ENCODE data around the gene PRSS58.

The PRSS58 gene, protein sequence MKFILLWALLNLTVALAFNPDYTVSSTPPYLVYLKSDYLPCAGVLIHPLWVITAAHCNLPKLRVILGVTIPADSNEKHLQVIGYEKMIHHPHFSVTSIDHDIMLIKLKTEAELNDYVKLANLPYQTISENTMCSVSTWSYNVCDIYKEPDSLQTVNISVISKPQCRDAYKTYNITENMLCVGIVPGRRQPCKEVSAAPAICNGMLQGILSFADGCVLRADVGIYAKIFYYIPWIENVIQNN

DNA sequence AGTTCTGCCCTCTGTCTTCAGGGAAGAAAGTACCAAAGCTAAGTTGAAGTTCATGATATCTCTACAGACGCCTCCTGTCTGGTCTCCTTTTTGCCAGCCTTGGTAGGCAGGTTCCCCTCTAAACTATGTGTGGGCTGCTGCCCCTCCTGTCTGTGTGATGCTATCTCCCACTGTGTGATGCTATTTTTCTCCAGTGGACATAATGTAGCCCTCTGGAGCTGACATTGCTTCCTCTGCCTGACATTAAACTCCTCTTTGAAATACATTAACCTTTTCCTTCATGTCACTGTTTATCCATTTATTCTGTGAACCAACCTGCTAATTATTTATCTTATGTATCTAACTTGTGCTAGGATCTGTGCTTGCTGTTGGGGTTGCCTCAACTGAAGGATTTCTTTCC lies at the start of gene PRSS58:
Gene PRSS58 (minus strand): TSS at position 101 of the 400 bp plus-strand sequence. CDS start 351 bp downstream, outside the sequence.
- in situ Hi-C loops (cut with MboI; ENCODE audit: low sequenced_read_pairs): no loop called here

DNA sequence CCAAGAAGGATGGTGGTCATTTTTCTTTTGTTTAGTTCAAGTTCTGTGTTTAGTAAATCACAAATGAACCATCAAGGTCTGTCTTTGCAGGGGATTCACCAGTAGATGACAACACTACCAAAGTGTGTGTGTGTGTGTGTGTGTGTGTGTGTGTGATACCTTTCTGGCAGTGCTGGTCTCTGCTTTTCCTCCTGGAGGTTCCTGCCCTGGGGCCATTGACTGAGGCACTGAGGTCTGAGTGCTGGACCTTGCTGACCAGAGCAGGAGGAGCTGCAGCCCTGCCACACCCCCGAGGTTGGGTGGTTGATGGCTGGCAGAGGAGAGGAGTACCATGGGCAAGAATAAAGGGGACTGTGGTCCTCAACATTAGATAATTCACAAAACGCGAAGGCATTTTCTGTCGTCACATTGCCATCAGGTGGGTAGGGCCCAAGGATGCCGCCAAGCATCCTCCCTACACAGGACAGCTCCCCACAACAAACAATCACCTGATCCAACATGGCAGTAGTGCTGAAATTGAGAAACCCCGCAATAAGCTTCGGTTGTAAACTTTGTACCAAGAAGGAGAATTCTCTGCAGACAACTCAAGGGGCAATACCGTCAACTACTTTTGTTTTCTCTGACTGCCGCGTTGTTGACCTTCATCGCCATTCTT lies 49.5 kb upstream of the PRSS58 start:
- in situ Hi-C loops (cut with MboI; ENCODE audit: low sequenced_read_pairs): no loop called here

DNA sequence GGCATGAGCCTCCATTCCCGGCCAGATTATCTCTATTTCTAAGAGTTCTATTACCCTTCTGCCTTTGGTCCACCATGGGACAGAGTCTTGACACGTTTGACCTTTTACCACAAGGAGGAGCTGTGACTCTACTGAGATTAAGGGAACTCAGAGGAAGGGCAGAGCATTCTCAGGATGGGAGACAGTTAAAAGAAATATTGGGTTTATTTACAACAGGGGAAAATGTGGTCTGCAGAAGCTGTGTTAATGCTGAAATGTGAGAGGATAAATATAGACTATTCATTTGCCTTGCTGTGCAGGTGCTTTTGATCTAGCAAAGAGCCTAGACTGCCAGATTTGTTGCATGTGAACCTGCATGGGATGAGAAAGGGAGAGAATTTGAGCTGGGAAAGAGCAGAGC lies 45.8 kb upstream of the PRSS58 start:
- in situ Hi-C loops (cut with MboI; ENCODE audit: low sequenced_read_pairs): no loop called here

DNA sequence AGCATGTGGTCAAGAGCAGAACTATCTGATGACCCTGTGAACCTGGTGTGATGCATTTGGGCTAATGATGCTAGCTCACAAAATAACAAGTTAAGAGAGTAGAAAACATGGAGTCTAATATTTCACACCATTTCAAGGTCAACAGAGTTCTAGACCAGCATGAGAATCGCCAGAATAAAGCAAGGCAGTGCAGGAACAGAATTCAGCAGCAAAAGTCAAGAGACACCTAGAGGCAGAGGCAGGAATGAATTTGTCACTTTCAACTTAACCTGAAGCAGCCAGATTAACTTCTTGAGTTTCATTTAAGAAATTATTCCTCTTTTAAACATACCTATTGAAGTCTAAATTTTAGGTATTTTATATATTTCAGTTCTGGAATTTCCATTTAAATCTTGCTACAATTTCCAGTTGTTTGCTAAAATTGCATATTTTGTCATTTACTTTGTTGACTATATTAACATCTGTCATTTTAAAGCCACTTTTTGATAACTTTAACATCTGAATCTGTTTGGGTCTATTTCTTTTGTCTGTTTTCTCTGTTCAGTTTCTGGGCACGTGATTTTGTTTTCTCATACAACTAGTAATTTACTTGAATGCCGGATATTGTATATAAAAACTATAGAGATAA lies 44.2 kb upstream of the PRSS58 start:
- in situ Hi-C loops (cut with MboI; ENCODE audit: low sequenced_read_pairs): no loop called here

DNA sequence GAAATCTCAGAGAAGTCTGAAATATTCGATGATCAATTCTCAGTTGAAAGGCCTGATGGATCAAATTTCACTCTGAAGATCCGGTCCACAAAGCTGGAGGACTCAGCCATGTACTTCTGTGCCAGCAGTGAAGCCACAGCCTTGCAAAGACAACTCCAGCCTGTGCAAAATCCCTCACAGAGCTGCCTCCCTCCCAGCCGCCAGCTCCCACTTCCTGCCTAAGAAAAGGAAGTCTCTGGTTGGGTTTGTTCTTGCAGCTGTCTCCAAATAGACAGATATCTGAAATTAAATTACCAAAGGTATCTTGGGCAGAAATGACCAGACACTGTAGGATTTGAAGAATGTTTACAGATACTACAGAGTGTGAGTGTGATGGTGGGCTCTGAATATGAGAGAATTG lies 43.4 kb upstream of the PRSS58 start:
- in situ Hi-C loops (cut with MboI; ENCODE audit: low sequenced_read_pairs): no loop called here

DNA sequence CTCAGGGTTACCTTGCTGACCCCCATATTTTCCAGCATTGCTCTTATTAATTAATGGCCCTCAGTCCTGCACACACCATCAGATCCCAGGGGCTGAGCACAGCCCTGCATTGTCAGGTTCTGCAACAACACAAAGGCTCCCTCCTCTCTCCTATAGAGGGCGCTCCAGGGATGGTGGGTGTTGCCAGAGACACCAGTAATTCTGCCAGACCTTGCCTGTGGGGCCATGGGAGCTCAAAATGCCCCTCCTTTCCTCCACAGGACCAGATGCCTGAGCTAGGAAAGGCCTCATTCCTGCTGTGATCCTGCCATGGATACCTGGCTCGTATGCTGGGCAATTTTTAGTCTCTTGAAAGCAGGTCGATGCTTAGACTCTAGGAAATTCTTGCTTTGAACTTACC lies 42.8 kb upstream of the PRSS58 start:
- in situ Hi-C loops (cut with MboI; ENCODE audit: low sequenced_read_pairs): no loop called here

DNA sequence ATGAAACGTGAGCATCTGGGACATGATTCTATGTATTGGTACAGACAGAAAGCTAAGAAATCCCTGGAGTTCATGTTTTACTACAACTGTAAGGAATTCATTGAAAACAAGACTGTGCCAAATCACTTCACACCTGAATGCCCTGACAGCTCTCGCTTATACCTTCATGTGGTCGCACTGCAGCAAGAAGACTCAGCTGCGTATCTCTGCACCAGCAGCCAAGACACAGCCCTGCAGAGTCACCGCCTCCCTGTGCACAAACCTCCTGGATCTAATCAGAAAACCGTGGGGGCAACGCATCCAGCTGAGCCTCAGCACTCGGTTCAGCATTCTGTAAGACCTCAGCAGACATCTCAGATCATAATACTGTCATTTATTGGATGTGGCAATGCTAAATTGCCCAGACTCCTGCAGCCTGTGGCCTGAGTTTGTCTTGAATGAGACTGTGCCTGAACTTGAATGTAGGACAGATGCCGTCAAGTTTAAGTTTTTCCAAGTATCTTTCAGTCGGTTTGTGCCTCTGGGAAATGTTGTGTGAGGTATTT lies 41.5 kb upstream of the PRSS58 start:
- in situ Hi-C loops (cut with MboI; ENCODE audit: low sequenced_read_pairs): no loop called here

DNA sequence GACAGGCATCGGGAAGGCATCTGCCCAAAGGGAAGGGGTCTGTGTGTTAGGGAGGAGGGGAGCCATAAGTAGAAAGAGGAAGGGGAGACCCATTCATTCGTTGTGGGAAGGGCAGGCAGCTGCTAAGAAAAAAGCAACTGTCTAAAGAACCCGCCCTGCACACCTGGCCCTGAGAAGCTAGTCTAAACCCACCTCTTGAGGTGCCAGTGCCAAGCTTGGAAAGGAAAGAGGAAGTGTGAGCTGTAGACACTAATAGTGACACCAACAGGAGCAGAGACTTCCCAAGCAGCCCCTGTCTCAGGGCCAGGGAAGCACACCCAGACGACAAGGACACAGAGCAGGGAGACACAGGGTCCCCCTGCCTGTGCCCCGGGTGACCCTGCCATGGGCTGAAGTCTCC lies 40.8 kb upstream of the PRSS58 start:
- in situ Hi-C loops (cut with MboI; ENCODE audit: low sequenced_read_pairs): no loop called here

DNA sequence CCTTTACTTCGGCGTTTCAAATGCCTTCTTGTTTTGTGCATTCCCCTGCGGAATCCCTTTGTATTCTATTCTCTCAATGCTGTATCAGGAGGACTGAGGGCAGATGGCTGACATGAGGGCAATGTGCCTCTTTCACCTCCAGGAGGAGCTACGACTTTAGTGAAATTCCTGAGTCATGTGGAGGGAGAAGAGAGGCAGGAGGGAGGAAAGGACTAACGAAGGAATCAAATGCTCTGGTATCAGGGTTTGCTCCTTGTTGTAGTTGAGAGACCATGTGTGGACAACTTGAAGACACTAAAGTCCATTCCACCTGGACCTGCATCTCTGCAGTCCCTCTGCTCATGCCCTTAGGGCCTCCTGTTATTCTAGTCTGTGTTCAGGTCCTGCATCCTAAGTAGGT lies 40.2 kb upstream of the PRSS58 start:
- in situ Hi-C loops (cut with MboI; ENCODE audit: low sequenced_read_pairs): no loop called here

DNA sequence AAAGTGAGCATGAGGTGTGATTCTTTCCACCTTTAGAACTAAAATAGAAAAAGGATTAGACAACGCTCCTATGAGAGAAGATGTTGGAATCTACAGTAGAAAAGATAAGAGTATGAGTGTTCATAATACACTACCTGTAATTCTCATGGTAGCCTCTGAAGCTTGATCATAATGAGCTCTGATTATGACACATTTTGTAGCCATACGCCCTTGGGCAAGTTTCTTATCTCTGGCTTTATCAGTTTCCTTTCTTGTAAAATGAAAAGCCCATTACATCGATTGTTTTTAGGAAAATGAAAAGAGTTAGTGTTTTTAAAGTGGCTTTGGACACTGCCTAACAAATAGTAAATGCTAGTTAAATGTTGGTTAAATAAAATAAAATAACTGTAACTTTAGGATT lies 22.4 kb upstream of the PRSS58 start:
- in situ Hi-C loops (cut with MboI; ENCODE audit: low sequenced_read_pairs): no loop called here

DNA sequence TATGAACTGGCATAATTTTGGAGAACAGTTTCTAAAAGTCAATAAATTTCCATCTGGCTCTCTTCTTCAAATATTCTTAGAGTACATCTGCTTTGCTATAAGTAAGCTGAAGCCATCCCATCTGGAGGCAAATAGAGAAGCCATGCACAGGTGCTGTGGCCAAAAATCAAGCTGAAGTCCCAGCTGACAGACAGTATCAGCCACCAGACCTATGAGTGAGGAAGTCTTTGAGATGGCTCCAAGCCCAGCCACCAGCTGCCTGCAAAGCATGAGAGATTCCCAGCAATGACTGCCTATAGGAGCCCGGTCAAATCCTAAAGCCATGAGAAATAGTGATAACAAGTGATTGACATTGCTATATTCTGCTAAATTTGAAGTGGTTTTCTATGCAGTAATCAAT lies 21.7 kb upstream of the PRSS58 start:
- in situ Hi-C loops (cut with MboI; ENCODE audit: low sequenced_read_pairs): no loop called here

DNA sequence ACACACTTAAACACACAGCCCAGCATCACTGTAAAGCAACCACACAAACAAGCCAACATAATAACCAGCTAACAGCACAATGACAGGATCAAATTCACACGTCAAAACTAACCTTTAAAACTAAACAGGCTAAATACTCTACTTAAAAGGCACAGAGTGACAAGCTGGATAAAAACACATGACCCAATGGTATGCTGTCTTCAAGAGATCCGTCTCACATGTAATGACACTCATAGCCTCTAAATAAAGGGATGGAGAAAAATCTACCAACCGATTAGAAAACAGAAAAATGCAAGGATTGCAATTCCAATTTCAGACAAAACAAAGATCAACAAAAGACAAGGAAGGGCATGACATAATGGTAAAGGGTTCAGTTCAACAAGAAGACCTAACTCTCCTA lies 17.2 kb upstream of the PRSS58 start:
- in situ Hi-C loops (cut with MboI; ENCODE audit: low sequenced_read_pairs): no loop called here

DNA sequence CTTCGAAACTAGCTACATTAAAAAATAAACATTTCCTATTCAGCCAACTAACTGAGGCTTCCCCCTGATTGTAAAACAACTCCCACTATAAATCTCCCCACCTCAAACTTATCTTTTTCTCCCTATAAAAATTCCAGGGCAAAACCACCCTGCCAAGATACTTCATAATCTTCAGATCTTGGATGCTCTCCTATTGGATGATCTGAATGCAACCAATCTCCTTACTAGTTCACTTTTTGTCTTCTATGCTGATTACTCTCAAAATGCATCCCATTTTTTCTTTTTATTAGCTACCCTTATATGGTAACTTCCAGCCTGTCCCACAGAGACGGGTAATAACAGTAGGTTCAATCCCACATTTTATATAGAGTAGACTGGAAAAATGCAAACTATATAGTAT lies 15.0 kb upstream of the PRSS58 start:
- in situ Hi-C loops (cut with MboI; ENCODE audit: low sequenced_read_pairs): no loop called here

DNA sequence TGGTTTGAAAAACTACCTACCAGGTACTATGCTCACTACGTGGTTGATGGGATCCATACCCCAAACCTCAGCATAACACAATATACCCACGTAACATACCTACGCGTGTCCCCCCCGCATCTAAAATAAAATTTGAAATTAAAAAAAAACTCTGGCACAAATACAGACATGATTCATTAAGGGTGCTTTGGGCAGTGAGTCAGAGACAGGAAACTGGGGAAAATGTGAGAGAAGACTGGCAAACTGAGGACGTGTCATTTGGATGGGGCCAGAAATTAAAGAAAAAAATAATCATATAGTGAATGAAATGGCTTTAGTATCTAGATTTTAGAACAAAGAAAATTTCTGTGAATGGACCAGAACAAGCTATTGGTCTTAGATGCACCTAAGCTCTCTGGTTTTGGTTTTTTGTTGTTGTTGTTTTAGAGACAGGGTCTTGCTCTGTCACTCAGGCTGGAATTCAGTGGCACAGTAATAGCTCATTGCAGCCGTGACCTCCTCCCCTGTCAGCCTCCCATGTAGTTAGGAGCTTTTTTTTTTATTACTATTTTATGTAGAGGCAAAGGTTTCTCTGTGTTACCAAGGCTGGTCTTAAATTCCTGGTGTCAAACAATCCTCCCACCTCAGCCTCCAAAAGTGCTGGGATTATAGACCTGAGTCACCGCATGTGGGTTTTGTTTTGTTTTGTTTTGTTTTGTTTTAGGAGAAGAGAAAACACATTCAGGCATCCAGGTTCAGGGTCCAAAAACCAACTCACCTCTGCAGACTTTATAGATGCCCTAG lies 5.9 kb upstream of the PRSS58 start:
- in situ Hi-C loops (cut with MboI; ENCODE audit: low sequenced_read_pairs): no loop called here

DNA sequence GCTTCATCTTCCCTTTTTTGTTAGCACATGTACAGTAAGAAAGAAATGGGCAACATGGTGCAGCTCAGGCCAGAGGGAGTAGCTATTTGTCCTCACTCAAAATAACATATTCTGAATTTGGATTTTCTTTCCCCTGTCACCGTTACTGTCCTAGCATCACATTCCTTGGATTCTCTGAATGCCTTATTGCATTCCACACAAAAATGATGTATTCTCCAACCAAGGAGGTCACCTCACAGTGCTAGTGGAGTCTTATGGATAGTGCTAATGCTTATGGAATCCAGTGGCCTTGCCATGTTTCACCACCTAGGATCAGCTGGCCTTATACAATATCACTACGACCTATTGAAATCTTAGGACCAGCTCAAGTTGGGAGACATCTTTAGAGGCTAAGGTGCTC lies 7.2 kb downstream of the PRSS58 start:
- in situ Hi-C loops (cut with MboI; ENCODE audit: low sequenced_read_pairs): no loop called here

DNA sequence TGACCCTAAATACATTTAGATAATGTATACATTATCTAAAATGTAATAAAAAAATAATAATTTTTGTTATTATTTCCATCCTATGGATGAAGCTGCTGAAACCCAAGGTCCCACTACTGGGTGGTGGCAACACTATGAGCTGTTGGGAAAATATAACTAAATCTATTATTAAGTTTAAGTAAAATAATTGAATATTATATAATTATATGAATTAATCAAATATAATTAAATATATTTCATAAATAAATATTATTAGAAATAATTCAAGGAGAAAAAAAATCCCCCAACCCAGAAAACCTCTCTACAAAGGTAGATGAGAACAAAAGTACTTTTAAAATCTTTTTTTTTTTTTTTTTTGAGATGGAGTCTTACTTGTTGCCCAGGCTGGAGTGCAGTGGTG lies 7.9 kb downstream of the PRSS58 start:
- in situ Hi-C loops (cut with MboI; ENCODE audit: low sequenced_read_pairs): no loop called here

DNA sequence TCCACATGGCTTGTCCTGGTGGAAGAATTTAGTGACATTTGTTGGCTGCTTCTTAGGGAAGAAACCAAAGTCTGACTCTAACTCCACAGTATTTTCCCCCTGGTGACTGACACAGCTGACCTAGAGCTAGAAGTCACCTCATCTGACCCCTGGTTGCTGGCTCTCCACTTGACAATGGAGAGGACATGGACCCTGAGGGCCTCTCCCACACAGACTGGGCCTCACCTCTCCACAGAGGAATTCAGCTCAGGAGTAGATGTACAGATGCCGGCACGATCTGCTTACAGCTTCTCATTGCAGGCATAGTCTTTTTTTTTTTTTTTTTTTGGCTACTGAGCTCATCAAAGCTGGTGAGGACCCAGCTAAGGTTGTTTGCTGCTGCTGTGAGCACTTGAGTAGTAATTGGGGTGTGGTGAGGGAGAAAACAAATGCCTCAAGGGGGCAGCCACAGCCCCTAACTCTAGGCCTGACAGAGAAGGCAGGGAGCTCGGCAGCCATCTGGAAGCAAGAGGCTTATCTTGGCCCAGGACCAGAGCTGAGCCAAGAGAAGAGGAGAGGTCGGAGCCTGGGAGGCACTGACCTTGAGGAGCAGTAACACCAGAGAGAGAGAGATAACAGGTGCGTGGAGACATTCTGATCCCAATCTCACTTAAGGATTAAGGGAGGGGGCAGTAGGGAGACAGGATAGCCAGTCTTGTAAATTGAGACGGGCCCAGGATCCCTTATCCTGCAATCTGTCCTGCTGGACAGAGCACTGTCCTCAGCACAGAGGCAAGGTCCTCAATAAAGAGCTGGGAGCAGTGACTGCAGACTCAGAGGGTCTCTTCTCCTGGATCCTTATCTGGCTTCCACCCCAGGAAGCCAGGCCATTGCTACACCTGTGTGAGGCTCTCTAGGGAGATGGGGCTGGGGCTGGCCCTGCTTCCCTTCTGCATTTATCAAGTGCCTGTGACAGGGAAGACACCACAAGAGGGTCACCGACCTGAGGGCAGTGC lies 9.4 kb downstream of the PRSS58 start:
- in situ Hi-C loops (cut with MboI; ENCODE audit: low sequenced_read_pairs): no loop called here

DNA sequence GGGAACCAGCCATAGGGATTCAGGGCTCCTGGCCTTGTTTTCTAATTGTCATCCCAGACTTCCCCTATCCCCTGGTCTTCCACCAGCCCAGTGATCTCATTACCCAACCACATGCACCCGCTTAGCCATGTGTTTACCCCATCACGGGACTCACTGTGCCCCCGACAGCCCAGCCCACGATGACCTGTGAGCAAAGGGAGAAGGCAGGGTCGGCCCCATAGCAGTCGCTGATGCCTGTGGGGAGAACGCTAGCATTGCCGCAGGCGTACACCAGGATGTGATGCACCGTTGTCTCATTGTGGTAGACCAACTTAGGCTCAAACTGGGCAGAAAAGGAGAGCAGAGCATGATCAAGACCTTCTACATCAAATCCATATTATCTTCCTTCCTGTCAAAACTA lies 14.0 kb downstream of the PRSS58 start:
- in situ Hi-C loops (cut with MboI; ENCODE audit: low sequenced_read_pairs): no loop called here

DNA sequence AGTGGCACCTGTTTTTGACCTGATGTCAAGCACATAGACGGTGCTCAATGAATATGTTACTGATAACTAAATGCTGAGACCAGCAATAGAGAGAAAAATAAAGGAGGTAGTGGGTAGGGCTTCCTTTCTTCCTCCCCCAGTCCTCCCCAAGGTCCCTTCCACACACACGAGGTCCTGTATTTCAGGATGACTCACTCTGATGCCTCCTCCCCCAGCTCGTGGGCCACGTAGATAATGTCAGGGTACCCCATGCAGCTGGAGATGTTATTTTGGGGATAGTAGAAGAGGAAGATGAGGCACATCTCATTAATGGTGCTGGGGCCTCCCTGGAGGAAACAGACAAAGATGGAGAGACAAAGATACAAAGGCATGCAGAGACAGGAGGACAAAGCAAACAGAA lies 17.3 kb downstream of the PRSS58 start:
- in situ Hi-C loops (cut with MboI; ENCODE audit: low sequenced_read_pairs): no loop called here

DNA sequence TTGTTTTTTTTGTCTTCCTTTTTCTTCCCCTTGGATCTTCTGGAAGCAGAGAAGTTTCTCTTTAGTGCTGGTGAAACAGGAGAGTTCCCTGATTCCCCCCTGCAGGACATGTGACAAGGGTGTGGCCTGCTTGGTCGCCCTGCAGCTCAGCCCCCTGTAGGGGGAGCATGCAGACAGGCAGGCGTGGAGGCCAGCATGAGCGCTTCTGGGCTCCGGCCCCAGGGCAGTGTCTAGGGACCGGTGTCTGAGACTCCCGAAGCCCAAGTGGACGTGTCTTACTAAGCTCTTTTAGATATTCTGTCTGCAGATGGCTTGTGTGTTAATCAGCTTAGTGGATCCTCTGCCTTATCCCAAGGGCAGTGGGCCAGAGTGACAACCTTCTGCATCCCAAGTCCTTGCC lies 26.1 kb downstream of the PRSS58 start:
- in situ Hi-C loops (cut with MboI; ENCODE audit: low sequenced_read_pairs): no loop called here
